Measurements from ENCODE around the gene ITPK1.

ITPK1 gene

GRCh38 chr14:92991536-92991935 is 124.2 kb downstream of the ITPK1 start:
- no peak overlapping the region for H3K4me3 ChIP-seq (ENCODE audit: low read depth, low read length)
- in situ Hi-C loops (cut with HindIII; ENCODE audit: low sequenced_read_pairs): no loop called here
- TF ChIP-seq CTCF (IDR thresholded peaks at IDR 0.05; ENCODE audit: low read depth, low read length): no peak
- no peak for DNase-seq (ENCODE audit: low read depth, low spot score)

- in situ Hi-C loops (cut with HindIII; ENCODE audit: low sequenced_read_pairs): no loop called here
- no peak for TF ChIP-seq CTCF (IDR thresholded peaks at IDR 0.05; ENCODE audit: low read depth, low read length)
- DNase-seq (ENCODE audit: low read depth, low spot score): no peak
- no peak overlapping the region for H3K4me3 ChIP-seq (ENCODE audit: low read depth, low read length)
Observed at GRCh38 chr14:92990456-92991430, 125.0 kb downstream of the ITPK1 start.

GRCh38 chr14:92988786-92989755 is 126.7 kb downstream of the ITPK1 start:
- in situ Hi-C loops (cut with HindIII; ENCODE audit: low sequenced_read_pairs): no loop called here
- TF ChIP-seq CTCF (IDR thresholded peaks at IDR 0.05; ENCODE audit: low read depth, low read length): no peak
- H3K4me3 ChIP-seq (ENCODE audit: low read depth, low read length): no peak overlapping the region
- no peak for DNase-seq (ENCODE audit: low read depth, low spot score)

GRCh38 chr14:92987713-92988510 is 127.8 kb downstream of the ITPK1 start:
- in situ Hi-C loops (cut with HindIII; ENCODE audit: low sequenced_read_pairs): no loop called here

GRCh38 chr14:92987148-92987570 is 128.6 kb downstream of the ITPK1 start:
- no peak for DNase-seq (ENCODE audit: low read depth, low spot score)
- no peak for TF ChIP-seq CTCF (IDR thresholded peaks at IDR 0.05; ENCODE audit: low read depth, low read length)
- H3K4me3 ChIP-seq (ENCODE audit: low read depth, low read length): no peak overlapping the region
- in situ Hi-C loops (cut with HindIII; ENCODE audit: low sequenced_read_pairs): no loop called here

More at GRCh38 chr14:92987713-92988510, 127.8 kb downstream of the ITPK1 start:
- no peak for TF ChIP-seq CTCF (IDR thresholded peaks at IDR 0.05; ENCODE audit: low read depth, low read length)
- no peak overlapping the region for H3K4me3 ChIP-seq (ENCODE audit: low read depth, low read length)
- DNase-seq (ENCODE audit: low read depth, low spot score): no peak
